ENCODE measurements around the gene MRTFA. TPM values are rescaled to one million over a fixed set of nuclear protein-coding genes. Genes with fewer than 3 reads are reported as not detected.

The MRTFA gene
- total and polyA plus RNA-seq, 2 of the 13 experiments (the other 11 are each of a cell fraction or from before 2014, with no cell fraction given): 2.4 to 8.2 TPM

- no peak for TF ChIP-seq TERF1 (CRISPR knock-in tag; IDR thresholded peaks at IDR 0.05)
- TF ChIP-seq ZFAT (CRISPR knock-in tag; conservative IDR thresholded peaks at IDR 0.05): no peak
- no peak for TF ChIP-seq NR0B2 (CRISPR knock-in tag; IDR thresholded peaks at IDR 0.05)
- TF ChIP-seq RFX1 (IDR thresholded peaks at IDR 0.05): no peak
- TF ChIP-seq TEAD2 (CRISPR knock-in tag; IDR thresholded peaks at IDR 0.05): no peak
- TF ChIP-seq ZNF644 (CRISPR knock-in tag; IDR thresholded peaks at IDR 0.05; ENCODE audit: low read depth): peak; percentile 83
- TF ChIP-seq YEATS4 (CRISPR knock-in tag; IDR thresholded peaks at IDR 0.05; ENCODE audit: borderline replicate concordance): no peak; the same call in 1 of the 2 replicates
- no peak for TF ChIP-seq GATAD1 (CRISPR knock-in tag; IDR thresholded peaks at IDR 0.05)
- TF ChIP-seq RAD51 (IDR thresholded peaks at IDR 0.05; ENCODE audit: borderline replicate concordance): no peak
- TF ChIP-seq NFRKB (IDR thresholded peaks at IDR 0.05): no peak
- no peak for TF ChIP-seq BORCS8-MEF2B (CRISPR knock-in tag; IDR thresholded peaks at IDR 0.05)
- TF ChIP-seq RFXAP (CRISPR knock-in tag; IDR thresholded peaks at IDR 0.05; ENCODE audit: borderline replicate concordance): no peak
- TF ChIP-seq ELF3 (CRISPR knock-in tag; IDR thresholded peaks at IDR 0.05): peak; percentile 54
- no peak for TF ChIP-seq PRDM15 (CRISPR knock-in tag; IDR thresholded peaks at IDR 0.05)
- no peak for TF ChIP-seq ZNF530 (CRISPR knock-in tag; IDR thresholded peaks at IDR 0.05; ENCODE audit: low read depth)
- no peak for TF ChIP-seq ATF6 (CRISPR knock-in tag; conservative IDR thresholded peaks at IDR 0.05)
- no peak for TF ChIP-seq ZNF253 (CRISPR knock-in tag; IDR thresholded peaks at IDR 0.05; ENCODE audit: borderline replicate concordance)
- TF ChIP-seq ZNF251 (CRISPR knock-in tag; IDR thresholded peaks at IDR 0.05): no peak
- TF ChIP-seq KDM6A (CRISPR knock-in tag; IDR thresholded peaks at IDR 0.05; ENCODE audit: low read depth): peak; percentile 72
- TF ChIP-seq ZNF713 (CRISPR knock-in tag; IDR thresholded peaks at IDR 0.05): no peak
- TF ChIP-seq KDM5A (IDR thresholded peaks at IDR 0.05; ENCODE audit: borderline replicate concordance, low read length): no peak
- TF ChIP-seq GMEB2 (CRISPR knock-in tag; IDR thresholded peaks at IDR 0.05; ENCODE audit: low read depth): no peak
- TF ChIP-seq SCMH1 (CRISPR knock-in tag; IDR thresholded peaks at IDR 0.05; ENCODE audit: borderline replicate concordance): no peak
- TF ChIP-seq ARNT (IDR thresholded peaks at IDR 0.05): no peak
Measured at GRCh38 chr22:40588726-40589125, 47.8 kb downstream of the MRTFA start (continued).

Measured in HepG2 (cell line).